Activated CD4-positive, alpha-beta T cell treated with anti-CD3 and anti-CD28 coated beads, Interleukin-2, Interleukin-6, amounts not matched to agents 100 ng/mL and 50 ng/mL, durations not matched to agents 16 hours and 8 hours (primary cell): ENCODE results near the gene IFT25.
A peak's percentile ranks its signal among the peaks of the same experiment; 100 is the strongest.
"Not testable (repeated sequence)": the region's sequence is repeated elsewhere in the genome, so short reads cannot be mapped to it uniquely, and the experiment has no call there.

Experiments used
- DNase-seq: peaks from one replicate; pipeline ENCODE4 v3.0.0-alpha.2; 2020

IFT25 gene

DNA sequence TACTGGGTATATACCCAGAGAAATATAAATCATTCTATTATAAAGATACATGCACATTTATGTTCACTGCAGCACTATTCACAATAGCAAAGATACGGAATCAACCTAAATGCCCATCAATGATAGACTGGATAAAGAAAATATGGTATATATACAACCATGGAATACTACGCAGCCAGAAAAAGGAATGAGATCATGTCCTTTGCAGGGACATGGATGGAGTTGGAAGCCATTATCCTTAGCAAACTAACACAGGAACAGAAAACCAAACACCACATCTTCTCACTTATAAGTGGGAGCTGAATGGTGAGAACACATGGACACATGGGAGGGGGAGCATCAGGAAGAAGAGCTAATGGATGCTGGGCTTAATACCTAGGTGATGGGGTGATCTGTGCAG lies 63.6 kb downstream of the IFT25 start:
- not testable (repeated sequence) for DNase-seq

DNA sequence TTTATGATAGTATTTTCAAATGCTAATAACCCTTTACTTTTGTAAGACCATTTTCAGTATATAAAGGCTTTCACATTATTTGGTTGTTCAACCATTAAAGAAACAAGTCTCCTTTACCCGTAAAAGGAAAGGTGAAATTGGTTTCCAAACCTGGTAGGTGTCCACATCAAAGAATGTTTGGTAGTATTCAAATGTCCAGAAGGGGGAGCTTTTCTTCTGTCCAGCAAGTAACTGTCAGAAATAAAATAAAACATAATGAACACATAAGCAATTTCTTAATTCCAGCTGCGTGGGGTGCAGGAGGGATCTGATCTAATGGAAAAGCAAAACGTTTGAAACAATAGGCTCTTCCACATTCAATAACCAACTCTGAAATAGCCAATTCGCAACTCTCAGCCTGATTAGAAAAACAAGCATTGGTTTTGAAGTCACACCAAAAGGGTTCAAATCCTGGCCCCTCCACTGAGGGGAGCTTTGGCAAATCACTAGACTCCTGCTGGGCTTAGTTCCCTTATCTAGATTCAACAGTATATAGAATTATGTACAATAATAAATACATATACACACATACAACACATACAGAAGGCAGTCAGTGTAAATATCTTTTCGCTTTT lies 66.9 kb downstream of the IFT25 start:
- DNase-seq = peak; percentile 57

DNA sequence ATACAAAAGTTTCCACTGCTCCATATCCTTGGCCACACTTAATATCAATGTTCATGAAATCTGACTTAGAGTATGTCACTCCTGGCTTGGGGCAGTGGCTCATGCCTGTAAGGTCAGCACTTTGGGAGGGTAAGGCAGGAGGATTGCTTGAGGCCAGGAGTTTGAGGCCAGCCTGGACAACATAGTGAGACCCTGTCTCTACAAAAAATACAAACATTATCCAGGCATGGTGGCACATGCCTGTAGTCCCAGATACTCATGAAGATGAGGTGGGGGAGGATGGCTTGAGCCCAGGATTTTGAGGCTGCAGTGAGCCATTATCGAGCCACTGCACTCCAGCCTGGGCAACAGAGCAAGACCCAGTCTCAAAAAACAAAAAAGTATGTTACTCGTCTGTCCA lies 70.3 kb downstream of the IFT25 start:
- not testable (repeated sequence) for DNase-seq

DNA sequence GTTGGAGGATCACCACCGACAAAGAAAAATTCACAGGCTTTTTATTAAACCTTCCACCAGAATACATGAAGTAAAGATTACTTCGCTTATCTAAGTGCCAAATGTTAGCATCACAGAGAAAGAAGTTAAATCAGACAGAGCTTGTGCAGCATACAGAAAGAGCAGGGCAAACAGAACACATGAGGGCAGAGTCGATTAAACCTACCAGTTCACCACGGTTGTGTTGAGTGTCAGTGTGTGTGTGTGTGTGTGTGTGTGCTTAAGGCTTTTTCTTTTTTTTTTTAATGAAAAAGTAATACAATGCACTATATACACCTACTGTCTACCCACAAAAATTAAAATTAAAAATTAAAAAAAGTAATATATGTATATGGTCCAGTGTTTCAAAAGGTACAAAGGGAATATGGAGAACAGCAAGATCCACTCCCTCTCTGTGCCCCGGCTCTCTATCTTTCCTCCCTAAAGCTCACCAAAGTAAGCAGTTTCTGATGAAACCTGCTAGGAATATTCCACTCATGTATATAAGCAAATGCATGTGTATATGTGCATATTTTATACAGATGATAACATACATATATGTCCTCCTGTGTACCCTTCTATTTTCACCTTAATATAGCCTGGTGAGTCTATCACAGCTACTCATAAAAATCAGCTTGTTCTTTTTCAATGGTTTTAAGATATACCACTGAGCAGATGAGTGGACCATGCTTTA lies 73.6 kb downstream of the IFT25 start:
- no peak for DNase-seq
